Right kidney (tissue), 1 donor: Measurements from ENCODE around the gene OGFR.
A peak's percentile ranks its signal among the peaks of the same experiment; 100 is the strongest.

Source experiments
- DNase-seq: peaks from one replicate; pipeline ENCODE4 v3.0.0-alpha.2; 2016

OGFR gene

DNA sequence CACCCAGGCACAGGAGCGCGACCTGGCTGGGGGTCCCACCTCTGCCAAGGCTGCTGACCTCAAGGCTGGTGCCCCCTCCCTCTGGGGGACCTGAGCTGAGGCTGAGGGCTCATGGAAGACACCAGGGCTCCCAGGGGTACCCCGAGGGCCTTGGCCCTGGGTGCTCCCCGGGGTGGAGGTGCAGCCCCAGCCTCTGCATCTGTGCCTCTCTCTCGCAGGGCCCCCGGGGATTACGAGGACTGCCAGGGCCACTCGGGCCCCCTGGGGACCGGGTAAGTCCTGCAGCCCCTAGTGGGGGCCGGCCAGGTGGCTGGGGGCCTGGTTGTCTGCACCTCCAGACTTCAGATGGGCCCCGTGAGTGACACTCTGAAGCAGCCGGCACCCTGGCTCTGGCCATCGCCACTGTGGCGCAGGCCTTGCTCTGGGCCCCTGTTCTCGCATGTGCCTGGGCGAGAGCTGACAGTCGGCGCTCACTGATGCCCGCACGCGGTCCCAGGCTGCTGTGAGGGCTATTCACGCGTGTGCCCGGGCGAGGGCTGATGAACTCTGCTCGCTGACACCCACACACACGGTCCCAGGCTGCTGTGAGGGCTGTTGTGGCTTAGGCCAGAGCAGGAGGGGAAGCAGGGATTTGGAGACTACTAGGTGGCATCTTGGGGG, 21.5 kb downstream of the OGFR start:
- DNase-seq = no peak

DNA sequence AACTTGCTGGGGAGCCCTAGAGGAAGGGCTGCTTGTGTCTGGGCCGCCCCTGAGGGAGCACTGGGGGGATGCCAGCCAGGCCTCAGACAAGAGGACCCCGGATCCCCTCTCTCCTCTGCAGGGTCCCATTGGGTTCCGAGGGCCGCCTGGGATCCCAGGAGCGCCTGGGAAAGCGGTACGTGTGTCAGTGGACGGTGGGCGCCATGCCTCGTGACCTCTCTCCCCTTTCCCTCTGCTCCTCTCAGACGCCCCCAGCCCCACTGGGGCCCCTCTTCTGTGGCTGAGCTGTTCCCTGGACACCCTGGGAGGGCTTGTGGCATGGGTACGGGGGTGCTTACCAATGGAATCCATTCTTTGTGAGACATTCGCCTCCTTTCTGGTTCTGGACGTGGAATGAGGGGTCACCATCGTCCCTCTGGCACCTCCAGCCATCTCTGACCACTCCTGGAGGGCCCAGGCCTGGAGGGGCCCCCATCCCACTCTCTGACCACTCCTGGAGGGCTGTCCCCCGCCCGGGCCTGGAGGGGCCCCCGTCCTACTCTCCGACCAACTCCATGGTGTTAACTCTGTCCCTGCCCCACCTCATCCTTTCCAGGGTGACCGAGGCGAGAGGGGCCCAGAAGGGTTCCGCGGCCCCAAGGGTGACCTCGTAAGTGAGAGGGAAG, 22.1 kb downstream of the OGFR start:
- no peak for DNase-seq

DNA sequence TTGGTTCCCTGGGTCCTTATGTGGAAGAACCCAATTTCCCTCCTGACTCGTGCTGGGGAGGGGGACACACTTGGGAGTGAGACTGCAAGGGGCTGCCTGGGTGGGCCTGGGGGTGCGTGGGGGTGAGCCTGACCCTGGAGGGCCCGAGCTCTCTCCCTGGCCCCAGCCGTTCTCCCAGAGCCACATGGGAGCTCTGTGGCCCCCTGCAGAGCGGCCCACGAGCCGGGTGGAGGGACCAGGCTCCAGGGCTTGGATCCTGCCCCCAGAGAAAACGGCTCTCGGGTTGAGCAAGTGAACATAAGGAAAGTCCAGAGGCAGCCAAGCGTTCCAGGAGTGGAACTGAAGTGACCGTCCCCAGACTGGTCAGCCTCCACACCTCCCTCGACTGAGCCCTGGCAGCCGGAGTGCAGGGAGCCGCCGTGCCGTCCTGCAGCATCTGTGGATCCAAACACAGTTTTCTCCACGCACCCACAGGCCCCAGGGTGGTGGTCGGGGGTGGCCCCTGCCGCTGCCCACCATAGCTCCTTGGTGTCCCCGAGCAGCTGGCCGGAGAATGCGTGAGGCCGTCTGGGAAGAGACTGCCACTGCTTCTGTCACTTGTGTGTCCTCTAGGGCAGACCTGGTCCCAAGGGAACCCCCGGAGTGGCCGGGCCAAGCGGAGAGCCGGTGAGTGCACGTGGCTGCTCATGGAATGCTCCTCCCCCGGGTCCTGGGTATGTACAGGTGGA, 22.8 kb downstream of the OGFR start:
- DNase-seq = no peak

DNA sequence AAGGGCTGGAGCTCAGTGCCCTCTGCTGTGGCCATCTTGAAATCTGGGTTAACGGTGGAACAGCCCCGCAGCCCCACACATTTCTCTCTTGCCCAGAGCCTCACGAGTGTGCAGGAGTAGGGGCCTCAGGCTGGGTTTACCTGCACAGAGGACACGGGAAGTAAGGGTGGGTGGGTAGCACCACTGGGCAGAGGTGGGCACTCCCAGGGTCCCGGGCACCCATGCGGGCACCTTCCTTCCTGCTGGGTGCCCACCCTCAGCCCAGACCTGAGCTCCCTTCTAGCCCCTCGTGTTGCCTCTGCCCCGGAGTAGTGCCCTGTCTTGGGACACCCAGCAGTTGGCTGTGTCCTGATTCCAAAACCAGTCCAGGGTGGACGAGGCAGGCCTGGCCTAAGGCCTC, 23.4 kb downstream of the OGFR start:
- DNase-seq = no peak

DNA sequence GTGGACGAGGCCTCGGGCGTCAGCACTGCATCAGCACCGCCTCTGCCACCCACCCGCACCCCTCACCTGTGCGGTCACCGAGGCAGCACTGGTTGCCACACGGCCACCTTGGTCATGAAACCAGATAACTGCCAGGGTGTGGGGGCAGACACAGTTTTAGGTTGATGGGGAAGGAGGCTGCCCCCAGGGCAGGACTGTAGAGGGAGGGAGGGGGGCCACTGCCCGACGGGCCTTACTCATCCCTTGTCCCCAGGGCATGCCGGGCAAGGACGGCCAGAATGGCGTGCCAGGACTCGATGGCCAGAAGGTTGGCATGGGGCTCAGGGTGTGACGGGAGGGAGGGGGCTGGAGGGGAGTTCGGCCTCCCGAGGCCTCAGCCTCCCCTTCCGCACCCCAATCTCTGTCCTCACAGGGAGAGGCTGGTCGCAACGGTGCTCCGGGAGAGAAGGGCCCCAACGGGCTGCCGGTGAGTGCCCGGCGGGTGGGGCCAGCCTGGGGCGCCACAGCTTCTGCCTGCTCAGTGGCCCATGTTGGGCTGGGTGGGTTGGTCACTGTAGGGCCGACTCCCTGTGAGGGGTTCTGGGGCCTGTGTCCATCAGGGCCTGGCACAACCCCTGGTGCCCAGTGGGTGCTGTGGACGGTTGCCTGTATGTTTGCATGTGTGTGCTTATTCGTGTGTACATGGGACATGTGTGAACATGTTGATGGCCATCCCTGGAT, 24.0 kb downstream of the OGFR start:
- no peak for DNase-seq

DNA sequence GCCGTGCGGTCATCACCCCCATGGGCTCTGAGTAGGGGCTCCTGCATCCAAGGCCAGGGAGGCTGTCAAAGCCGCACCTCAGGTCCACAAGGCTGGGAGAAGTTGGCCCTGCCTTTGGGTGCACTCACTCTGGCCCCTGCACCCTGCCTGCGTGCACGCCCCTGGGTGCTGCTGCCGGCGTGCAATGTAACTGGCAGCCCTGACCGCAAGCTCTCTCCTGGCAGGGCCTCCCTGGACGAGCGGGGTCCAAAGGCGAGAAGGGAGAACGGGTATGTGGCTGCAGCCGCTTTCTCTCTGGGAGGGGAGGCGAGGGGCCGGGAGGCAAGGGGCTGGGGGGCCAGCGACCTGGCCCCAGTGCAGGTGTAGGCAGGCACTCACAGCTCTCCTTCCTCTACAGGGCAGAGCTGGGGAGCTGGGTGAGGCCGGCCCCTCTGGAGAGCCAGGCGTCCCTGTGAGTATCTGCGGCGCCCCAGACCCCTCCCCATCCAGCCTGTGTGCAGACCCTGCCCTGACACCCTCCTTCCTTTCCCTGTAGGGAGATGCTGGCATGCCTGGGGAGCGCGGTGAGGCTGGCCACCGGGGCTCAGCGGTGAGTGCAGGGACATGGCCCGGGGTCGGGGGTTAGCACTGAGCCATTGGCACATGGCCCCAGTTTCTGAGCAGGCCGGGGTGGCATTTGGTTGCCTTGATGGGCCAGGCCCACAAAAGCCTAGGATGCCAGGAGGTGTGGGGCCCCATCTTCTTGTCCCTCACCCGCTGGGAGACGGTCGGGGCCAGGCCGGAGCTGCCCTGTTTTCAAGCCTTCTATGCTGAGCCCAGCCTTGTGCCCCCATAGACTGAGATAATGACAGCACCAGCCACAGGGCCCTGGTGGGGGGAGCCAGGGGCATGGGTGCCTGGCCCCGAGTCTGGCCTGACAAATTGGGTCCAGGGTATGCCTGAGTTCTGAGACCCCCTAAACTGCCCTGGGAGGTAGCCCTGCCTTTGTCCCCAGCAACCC, 24.9 kb downstream of the OGFR start:
- DNase-seq = no peak

DNA sequence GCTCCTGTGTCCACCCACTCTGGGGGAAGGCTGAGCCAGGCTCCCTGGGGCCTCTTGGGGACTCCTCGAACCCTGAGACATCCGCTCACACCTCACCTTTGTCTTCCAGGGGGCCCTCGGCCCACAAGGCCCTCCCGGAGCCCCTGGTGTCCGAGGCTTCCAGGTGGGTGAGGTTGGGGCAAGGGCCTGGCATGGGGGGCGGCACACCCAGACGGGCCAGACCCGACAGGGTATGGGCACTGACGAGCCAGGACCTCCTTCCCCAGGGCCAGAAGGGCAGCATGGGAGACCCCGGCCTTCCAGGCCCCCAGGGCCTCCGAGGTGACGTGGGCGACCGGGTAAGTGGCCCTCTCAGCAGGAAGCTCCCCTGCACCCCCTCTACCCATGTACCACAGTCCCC, 25.6 kb downstream of the OGFR start:
- no peak for DNase-seq

DNA sequence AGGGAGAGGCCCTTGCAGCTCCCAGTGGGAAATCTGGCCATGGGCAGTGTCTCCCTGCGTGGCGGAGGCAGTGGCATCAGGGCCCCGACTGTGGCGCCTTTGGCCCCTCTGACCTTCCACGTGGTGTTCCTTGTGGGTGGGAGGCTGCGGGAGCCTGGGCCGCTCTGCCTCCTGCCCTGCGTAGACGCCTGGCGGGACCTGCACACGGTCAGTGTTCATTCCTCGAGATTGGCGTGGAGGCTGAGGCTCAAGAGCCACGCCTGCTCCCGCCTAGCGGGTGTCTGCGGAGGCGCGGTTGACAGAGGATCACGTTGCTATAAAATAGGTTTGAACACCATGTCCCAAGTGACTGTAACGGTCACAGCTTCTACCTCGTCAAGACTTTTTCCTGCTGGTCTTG, 26.2 kb downstream of the OGFR start:
- no peak for DNase-seq

DNA sequence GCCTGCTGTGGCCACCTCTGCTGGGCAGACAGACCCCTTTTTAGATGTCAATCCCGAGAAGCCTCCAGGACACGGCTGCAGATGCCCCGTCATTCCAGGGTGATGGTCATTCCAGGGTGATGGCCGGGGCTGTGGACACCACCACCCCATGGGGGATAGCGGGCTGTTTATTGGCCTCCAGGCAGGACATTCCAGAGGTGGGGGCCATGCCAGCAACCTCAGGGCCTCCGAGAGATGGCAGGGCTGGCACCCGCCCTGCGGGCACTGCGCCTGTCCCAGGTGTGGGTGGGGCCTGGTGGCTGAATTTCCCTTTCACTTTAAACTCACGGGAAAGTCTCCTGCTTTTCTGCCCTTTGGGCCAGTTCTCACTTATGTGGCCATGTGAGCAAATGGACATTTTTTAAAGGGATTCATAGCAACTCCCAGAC, 26.7 kb downstream of the OGFR start:
- no peak for DNase-seq

DNA sequence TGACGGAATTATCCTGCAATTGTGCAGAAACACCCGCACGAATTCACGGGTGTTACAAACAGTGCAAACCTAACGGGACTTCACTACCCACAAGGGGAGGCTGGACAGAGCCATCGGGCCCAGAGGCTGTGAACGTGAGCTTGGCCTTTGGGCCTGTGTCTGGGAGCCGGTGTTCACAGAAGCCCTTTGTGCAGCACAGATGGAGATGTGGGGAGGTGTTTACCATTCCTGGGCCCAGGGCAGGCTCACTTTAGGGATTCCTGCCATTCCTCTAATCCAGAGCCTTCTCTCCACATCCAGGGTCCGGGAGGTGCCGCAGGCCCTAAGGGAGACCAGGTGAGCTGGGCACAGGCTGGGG, 27.2 kb downstream of the OGFR start:
- no peak for DNase-seq

DNA sequence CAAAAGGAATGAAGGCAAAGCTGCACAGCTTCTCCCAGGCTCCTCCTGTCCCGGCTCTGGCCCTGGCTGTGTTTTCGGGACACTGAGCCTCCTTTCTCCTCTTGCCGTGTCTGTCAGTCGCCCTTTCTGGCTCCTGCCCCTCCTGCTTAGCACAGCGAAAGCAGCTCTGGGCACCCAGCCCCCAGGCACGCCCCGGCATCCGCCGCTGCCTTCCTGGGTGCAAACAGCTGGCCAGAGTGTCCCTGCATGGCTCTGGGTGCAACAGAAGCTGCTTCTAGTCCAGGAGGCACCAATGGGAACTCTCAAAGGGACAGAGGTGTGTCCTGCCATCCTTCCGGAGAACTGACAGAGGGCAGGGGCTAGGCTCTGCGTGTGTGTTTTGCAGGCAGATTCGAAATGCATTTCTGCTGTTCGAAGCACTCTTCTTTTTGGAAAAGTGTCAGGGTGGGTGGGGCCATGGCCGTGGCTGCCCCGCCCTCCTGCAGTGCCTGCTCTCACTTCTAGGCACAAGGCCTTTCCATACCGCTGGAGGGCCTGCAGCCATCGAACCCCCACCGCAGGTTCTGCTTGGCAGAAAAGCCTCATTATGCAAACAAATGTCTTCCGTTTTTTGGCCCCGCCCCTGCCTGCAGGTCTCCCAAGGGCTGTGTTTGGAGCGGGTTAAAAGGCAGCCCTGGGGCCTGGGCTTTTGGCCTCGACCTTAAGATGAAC, 27.7 kb downstream of the OGFR start:
- no peak for DNase-seq

DNA sequence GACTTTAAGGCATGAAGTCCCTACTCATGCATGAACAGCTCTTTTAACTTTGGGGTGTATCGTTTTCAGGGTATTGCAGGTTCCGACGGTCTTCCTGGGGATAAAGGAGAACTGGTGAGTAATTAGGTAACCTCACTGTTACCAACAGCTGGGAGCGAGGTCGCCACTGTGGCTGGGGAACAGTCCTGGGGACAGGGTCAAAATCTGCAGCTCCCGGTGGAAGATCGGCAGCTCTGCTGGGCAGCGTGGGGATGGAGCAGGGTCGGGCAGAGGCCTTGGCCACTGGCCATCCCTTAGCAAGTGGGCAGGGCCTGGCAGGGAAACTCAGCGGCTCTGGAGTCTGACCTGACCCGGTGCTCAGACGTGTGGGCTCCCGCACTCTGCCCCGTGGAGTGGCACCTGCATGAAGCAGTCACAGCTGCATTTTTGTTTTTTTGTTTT, 28.3 kb downstream of the OGFR start:
- no peak for DNase-seq

DNA sequence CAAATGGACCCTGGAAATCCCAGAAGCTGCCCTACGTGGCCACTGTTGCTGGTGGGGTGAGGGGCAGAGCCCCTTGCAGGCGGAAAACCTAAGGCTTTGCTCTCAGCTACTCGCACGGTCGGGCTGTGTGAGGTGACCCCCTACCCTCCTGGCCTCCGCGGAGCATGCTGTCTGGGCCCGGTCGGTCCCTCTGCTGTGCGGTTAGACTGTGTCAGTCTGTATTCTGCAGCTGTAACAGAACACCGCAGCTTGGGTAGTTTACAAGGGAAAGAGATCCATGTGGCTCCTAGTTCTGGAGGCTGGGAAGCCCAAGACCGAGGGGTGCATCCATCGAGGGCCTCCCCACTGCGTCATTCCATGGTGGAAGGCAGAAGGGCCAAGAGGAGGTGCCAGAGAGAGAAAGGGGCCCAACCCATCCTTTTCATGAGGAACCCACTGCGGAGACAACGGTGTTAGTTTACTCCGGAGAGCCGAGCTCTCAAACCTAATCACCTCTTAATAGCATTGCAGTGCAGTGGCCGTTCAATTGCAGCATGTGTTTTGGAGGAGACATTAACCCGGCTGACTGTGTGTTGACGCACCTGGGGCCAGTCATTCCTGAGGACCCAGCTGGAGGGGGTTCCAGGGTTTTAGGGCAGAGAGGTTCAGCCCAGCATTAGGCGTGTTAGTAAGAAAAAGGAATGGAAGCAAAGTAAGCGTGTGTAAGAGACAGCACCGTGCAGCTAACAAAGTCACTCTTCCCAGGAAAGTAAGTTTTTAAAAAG, 30.5 kb downstream of the OGFR start:
- DNase-seq = no peak

DNA sequence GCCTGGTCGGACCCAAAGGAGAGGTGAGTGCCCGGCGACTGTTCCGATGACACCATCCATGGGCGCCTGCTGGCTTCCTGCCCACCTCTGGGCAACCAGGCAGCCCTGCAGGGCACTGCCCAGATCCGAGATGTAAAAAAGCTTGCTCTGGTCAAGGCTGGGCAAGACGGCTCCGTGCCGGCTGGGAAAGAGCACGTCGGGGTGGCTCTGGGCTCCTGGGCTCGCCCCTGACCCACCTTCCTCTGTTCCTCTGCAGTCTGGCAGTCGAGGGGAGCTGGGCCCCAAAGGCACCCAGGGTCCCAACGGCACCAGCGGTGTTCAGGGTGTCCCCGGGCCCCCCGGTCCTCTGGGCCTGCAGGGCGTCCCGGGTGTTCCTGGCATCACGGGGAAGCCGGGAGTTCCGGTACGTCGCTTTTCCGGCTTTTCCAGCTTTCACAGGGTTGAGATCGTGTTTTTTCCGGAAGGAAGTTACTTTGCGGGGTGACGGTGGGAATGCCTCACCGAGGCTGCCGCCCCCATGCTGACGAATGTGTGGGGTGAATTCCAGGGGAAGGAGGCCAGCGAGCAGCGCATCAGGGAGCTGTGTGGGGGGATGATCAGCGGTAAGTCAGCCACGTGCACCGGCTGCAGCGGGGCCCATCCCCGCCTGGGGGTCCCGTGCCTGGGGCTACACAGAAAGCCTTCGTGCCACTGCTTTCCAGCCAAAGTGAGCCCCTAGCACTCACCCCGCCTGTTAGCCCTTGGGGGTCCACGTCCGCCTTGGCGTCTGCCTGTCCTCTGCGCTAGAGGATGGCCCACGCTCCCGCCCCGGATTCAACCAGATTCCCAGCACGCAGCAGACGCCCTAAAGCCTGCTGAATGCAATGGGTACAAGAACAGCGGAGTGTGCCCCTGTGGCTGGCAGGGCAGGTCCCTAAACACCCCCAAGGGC, 31.6 kb downstream of the OGFR start:
- peak; percentile 33 for DNase-seq

DNA sequence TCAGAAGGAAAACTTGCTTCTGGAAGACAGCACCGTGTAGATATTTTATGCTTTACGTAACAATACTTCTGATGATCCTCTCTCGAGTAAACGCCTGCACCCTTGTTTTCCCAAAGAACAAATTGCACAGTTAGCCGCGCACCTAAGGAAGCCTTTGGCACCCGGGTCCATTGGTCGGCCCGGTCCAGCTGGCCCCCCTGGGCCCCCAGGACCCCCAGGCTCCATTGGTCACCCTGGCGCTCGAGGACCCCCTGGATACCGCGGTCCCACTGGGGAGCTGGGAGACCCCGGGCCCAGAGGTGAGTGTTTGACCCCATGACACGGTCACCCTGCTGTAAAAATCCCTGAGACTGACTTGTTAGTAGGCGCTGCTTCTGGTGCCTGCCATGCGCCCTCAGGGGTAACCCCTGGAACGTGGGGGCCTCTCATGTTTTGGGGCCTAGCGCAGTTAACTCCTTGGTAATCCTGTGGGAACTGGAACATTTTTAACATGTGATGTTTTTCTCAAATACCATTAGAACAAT, 32.4 kb downstream of the OGFR start:
- no peak for DNase-seq

DNA sequence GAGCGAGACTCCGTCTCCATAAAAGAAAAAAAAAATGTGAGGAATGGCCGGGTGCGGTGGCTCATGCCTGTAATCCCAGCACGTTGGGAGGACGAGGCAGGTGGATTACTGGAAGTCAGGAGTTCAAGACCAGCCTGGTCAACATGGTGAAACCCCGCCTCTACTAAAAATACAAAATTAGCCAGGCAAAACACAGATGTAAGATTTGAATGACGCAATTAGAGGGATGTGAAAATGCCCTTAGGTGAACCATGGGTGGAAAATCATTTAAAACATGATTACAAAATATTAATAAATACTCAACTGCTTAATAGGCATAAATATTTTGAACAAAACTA, 33.1 kb downstream of the OGFR start:
- DNase-seq = no peak

DNA sequence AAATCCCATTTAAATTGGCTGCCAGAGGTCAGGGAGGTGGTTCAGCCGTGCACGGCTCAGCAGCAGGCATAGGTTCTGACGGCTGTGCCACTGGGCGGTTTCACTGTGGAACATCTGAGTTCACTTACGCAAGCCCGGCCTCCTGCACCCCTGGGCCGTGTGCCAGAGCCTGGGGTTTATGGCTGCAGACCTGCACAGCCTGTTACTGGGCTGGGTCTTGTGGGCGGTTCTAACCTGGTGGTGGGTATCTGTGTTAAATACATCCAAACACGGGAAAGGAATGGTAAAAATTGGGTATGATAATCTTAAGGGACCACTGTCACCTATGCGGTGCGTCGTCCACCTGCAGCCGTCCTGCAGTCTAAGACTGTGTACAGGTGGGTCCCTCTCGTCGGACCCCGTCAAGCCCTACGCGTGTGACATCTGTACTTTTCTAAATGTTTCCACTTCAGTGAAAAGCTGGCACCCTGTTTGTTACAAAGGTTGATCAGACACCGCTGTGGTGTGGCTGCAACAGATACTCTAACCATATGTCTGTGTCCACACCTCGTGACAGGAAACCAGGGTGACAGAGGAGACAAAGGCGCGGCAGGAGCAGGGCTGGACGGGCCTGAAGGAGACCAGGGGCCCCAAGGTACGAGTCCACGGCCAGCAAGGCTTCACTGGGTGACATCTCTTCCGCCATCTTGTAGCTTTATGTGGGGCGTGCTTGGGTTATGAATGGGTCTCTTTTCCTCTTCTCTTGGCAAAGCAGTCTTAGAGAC, 33.7 kb downstream of the OGFR start:
- no peak for DNase-seq

DNA sequence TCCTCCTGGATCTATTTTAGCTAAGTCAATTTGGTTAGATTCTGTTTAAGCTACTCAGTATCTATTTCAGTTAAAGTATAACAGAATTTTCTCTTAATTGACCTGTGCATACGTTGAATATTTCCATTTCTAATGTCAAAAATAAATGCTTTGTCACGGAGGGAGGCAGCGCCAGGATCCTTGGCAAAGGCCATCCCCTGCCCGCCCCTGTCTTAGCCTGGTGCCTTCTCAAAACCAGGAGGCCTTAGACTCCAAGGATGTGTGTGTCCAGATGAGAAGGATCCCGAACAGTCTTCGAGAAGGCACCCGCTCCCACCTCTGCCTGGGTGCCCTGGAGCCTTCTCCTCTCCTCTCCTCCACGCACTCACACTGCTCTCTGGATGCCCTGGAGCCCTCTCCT, 34.6 kb downstream of the OGFR start:
- DNase-seq = no peak
